Body of pancreas (tissue), 4 donors: ENCODE data around the gene SCGB1C2. TPM values are rescaled to one million over a fixed set of nuclear protein-coding genes. Genes with fewer than 3 reads are reported as not detected.

Source experiments
- ATAC-seq: fragments of 150-250 bp; one replicate; pipeline ENCODE4 v1.9.1; 2016
- DNase-seq, 4 donors: peaks; one replicate each; pipeline ENCODE4 v3.0.0-alpha.2; 2019
- H3K27ac ChIP-seq, 4 donors: fragments of 200-600 bp; sonication (generic); 1 replicate in 3 of 4; 2 replicates in 1 of 4; pipeline versions ENCODE4 v1.5.1 to v1.6.1; 2016 to 2019; ENCODE audit warnings: mild to moderate bottlenecking in 1 of 4, mixed read lengths in 1 of 4, moderate library complexity in 1 of 4
- H3K27me3 ChIP-seq, 2 donors: fragments of 200-600 bp; sonication (generic); one replicate each; pipeline ENCODE4 v1.6.0; 2016; ENCODE audit warnings: mild to moderate bottlenecking in 1 of 2
- H3K36me3 ChIP-seq, 2 donors: fragments of 200-600 bp; sonication (generic); replicated peaks in 1 of 2; 2 replicates each; pipeline ENCODE4 v1.5.1; 2016; ENCODE audit warnings: low read depth in 2 of 2; ENCODE audit not compliant: insufficient read depth in 1 of 2
- H3K4me1 ChIP-seq: fragments of 200-600 bp; sonication (generic); one replicate; pipeline ENCODE4 v1.6.0; 2016
- H3K4me3 ChIP-seq, 2 donors: fragments of 200-600 bp; sonication (generic); 1 replicate in 1 of 2; 2 replicates in 1 of 2; pipeline ENCODE4 v1.5.1; 2016 to 2019
- H3K9me3 ChIP-seq, 3 donors: fragments of 200-600 bp; sonication (generic); 1 replicate in 2 of 3; 2 replicates in 1 of 3; pipeline ENCODE4 v1.5.1; 2016
- CTCF ChIP-seq, 7 experiments: fragments of 450-650 bp in 4 of 7; fragments of 200-600 bp in 3 of 7; sonication (generic) in 3 of 7; IDR thresholded peaks; one replicate each; pipeline ENCODE4 v1.5.1; 2016 to 2019; ENCODE audit warnings: antibody characterized with exemption in 7 of 7
- POLR2A ChIP-seq, 3 donors: fragments of 450-650 bp; IDR thresholded peaks; one replicate each; pipeline ENCODE4 v1.6.1; 2016; ENCODE audit warnings: antibody characterized with exemption in 3 of 3, mild to moderate bottlenecking in 2 of 3
- WGBS, 2 donors: methylation state at CpG; one replicate each; pipeline ENCODE4 v1.1.5; 2017; 5-methylcytosine and 5-hydroxymethylcytosine counted together
- intact Hi-C: fragments of 100-400 bp; cut with DNase I; formaldehyde crosslinking; loops from one replicate; pipeline ENCODE4 v1.15.1; 2023
- total RNA-seq, 2 donors: library from RNA; depleted of rRNA; stranded (reverse); fragments of >200 nt; gene quantifications; one replicate each; pipeline ENCODE4 v1.1.0, GENCODE V29; 2016

SCGB1C2 gene
- total RNA-seq, 2 donors from 2014 or later: not detected

GRCh38 chr17:155576-155975 is 18.2 kb downstream of the SCGB1C2 start:
- no peak for ATAC-seq
- H3K27me3 ChIP-seq: no peaks in the 10 kb centered on the region
- WGBS, 2 donors: 78 to 97% methylated on average over 6 to 7 of the region's 7 CpGs
- no peaks in the 10 kb centered on the region for H3K36me3 ChIP-seq
- H3K9me3 ChIP-seq: no peaks in the 10 kb centered on the region
- no peak for DNase-seq
- H3K4me3 ChIP-seq: no peak overlapping the region
- TF ChIP-seq CTCF (IDR thresholded peaks at IDR 0.05) (no peak), POLR2A (IDR thresholded peaks at IDR 0.05) (no peak)
- intact Hi-C loops: no loop called here
- no peak overlapping the region for H3K27ac ChIP-seq
- no peaks in the 10 kb centered on the region for H3K4me1 ChIP-seq

GRCh38 chr17:156094-156621 is 18.8 kb downstream of the SCGB1C2 start:
- Histone ChIP-seq H3K4me3 (no peak overlapping the region), H3K4me1 (no peaks in the 10 kb centered on the region), H3K36me3 (peaks cover 0 to 2% of the 10 kb centered on the region in 2 donors), H3K27ac (no peak overlapping the region), H3K27me3 (no peaks in the 10 kb centered on the region), H3K9me3 (no peaks in the 10 kb centered on the region)
- TF ChIP-seq CTCF (IDR thresholded peaks at IDR 0.05): no peak
- no peak for TF ChIP-seq POLR2A (IDR thresholded peaks at IDR 0.05)
- WGBS, 2 donors: 93% methylated on average over 25 to 28 of the region's 28 CpGs
- intact Hi-C loops: no loop called here
- peak; percentile 8 for ATAC-seq
- DNase-seq: no peak

DNA sequence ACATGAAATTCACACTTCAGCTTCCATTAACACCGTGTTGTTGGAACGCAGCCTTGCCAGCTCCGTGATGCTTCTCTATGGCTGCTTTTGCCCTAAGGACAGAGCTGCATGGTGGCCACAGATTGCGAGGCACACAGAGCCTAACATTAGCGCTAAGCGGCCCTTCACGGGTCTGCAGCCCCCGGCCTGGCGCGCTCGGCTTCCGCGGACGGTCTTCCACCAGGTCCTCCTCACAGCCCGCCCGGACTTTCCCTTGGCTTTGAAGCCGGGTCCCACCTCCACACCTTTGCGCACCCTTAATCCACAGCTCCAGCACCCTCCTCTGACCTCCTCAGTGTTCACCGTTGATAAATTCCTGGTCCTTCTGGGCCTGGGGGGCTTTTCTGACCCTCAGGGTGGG is 19.6 kb downstream of the SCGB1C2 start:
- Histone ChIP-seq H3K9me3 (no peaks in the 10 kb centered on the region), H3K27me3 (no peaks in the 10 kb centered on the region), H3K27ac (no peak overlapping the region), H3K36me3 (peaks cover 0 to 2% of the 10 kb centered on the region in 2 donors), H3K4me3 (no peak overlapping the region), H3K4me1 (no peaks in the 10 kb centered on the region)
- intact Hi-C loops: no loop called here
- 90 to 93% methylated on average over 19 of the region's 19 CpGs for WGBS, 2 donors
- no peak for TF ChIP-seq POLR2A (IDR thresholded peaks at IDR 0.05)
- TF ChIP-seq CTCF (IDR thresholded peaks at IDR 0.05): no peak
- DNase-seq (no peak), ATAC-seq (no peak)

DNA sequence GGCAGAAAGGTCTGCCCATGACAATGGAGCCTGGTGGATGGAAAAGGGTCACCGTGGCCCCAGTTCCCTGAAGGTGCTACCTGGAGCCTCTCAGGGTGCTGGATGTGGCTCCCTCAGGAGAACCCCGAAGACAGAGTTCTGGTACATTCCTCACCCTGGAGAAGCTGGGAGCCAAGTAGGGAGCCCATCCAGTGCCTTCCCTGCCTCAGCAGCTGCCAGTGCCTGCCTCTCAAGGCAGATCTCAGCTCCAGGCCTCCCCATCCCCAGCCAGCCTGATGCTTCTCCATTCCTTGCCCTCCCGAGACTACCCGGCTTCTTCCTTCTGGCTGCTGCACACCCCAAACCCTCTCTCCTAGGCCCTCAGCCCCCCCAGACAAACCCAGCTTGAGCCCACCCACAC is 20.5 kb downstream of the SCGB1C2 start:
- Histone ChIP-seq H3K9me3 (no peaks in the 10 kb centered on the region), H3K36me3 (peaks cover 0 to 2% of the 10 kb centered on the region in 2 donors), H3K27me3 (no peaks in the 10 kb centered on the region), H3K4me1 (no peaks in the 10 kb centered on the region), H3K4me3 (no peak overlapping the region), H3K27ac (no peak overlapping the region)
- WGBS, 2 donors: 92 to 96% methylated on average over 4 of the region's 4 CpGs
- TF ChIP-seq CTCF (IDR thresholded peaks at IDR 0.05): no peak
- no peak for TF ChIP-seq POLR2A (IDR thresholded peaks at IDR 0.05)
- ATAC-seq (no peak), DNase-seq (no peak)
- intact Hi-C loops: no loop called here

DNA sequence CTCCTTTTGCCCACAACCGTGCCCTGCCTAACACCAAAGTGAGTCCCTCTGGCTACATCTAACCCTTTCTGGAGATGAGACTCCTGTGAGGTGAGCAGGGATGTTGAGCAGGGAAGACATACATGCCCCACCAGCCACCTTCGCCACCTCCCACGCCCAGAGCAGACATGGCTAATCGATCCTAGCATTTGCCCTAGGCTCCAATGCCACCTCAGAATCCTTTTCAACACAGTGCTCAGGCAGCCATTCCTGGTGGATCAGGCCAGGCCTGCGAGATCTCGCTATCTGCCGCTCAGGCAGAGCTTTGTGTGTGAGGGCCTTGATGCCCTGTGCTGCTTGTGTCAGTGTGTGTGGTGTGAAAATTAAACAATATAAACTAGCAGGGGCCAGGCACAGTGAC is 21.0 kb downstream of the SCGB1C2 start:
- no peak for DNase-seq
- peaks cover 0 to 2% of the 10 kb centered on the region in 2 donors for H3K36me3 ChIP-seq
- no peaks in the 10 kb centered on the region for H3K27me3 ChIP-seq
- no peak overlapping the region for H3K4me3 ChIP-seq
- no peak for ATAC-seq
- H3K27ac ChIP-seq: no peak overlapping the region
- intact Hi-C loops: no loop called here
- no peak for TF ChIP-seq POLR2A (IDR thresholded peaks at IDR 0.05)
- no peak for TF ChIP-seq CTCF (IDR thresholded peaks at IDR 0.05)
- 95 to 99% methylated on average over 7 of the region's 7 CpGs for WGBS, 2 donors
- H3K4me1 ChIP-seq: no peaks in the 10 kb centered on the region
- H3K9me3 ChIP-seq: no peaks in the 10 kb centered on the region
